GM19099 (cell line): ENCODE data around the gene FIS1.

Experiments
- POLR2A ChIP-seq: IDR thresholded peaks from 3 replicates; pipeline ENCODE4 v1.6.1; 2011; ENCODE audit warnings: low read depth; ENCODE audit not compliant: insufficient read length; ENCODE audit errors: extremely low read depth

FIS1 gene

DNA sequence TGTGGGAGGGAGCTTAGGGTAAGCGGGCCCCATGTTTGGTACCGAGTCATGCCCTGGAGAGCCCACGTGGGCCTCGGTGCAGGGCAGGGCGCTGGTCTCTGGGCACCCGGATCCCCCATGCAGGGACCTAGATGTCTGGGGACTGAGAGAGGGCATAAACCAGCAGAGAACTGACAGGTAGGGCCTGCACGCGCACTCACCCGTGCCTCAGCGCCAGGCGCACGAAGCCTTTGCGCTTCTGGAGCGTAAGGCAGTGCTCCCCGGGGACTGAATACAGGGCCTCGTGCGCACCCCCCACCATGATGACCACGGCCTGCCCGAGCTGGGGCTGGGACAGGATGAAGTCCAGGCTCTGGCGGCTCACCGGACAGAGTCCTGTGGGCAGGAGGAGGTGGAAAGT lies 46.9 kb downstream of the FIS1 start:
- TF ChIP-seq POLR2A: no peak

GRCh38 chr7:101195884-101196283 lies 49.0 kb downstream of the FIS1 start:
- TF ChIP-seq POLR2A: no peak
